GM19193 (cell line): ENCODE data around the gene ZNF483.

Source experiments
- POLR2A ChIP-seq: IDR thresholded peaks from 4 replicates; pipeline ENCODE4 v1.6.1; 2011; ENCODE audit not compliant: insufficient read depth, insufficient read length; ENCODE audit errors: extremely low read depth

The ZNF483 gene

DNA sequence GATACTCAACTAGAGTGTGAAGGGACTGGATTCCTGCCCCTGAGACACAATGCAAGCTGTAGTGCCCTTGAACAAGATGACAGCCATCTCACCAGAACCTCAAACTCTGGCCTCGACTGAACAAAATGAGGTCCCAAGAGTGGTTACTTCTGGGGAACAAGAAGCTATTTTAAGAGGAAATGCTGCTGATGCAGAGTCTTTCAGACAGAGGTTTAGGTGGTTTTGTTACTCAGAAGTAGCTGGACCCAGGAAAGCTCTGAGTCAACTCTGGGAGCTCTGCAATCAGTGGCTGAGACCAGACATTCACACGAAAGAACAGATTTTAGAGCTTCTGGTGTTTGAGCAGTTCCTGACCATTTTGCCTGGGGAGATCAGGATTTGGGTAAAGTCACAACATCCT, 2.4 kb downstream of the ZNF483 start:
- no peak for TF ChIP-seq POLR2A

GRCh38 chr9:111529787-111530186, 4.8 kb downstream of the ZNF483 start:
- TF ChIP-seq POLR2A: no peak

DNA sequence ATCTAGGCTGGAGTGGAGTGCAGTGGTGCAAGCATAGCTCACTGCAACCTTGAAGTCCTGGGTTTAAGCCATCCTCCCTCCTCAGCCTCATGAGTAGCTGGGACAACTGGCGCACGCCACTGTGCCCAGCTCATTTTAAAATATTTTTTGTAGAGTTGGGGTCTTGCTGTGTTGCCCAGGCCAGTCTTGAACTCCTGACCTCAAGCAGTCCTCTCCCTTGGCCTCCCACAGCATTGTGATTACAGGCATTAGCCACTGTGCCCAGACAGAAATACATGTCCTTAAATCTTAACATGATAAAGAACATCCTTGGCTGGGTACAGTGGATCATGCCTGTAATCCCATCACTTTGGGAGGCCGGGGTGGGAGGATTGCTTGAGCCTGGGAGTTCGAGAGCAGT, 6.7 kb downstream of the ZNF483 start:
- TF ChIP-seq POLR2A: no peak

DNA sequence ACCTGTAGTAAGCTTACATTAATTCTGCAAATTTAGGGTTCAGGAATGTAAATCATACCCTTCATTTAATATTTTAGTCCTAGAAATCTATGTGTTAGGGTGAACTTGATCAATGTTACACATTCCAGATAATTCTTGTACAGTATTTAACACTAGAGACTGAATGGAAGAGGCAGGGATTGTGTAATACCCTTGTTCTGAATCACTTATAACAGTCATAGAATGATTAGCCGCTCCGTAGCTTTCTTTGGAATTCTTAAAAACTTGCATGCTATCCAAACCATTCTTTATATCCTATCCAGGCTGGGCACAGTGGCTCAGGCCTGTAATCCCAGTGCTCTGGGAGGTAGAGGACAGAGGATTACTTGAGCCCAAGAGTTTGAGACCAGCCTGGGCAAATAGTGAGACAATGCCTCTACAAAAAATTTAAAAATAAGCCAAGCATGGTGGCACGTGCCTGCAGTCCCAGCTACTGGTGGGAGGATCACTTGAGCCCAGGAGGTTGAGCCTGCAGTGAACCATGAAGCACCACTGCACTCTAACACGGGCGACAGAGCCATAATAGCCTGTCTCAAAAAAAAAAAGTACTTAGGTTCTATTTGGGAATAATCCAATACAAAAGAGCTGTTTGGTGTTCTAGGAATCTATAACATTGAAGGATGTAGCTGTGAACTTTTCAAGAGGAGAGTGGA, 8.3 kb downstream of the ZNF483 start:
- no peak for TF ChIP-seq POLR2A

DNA sequence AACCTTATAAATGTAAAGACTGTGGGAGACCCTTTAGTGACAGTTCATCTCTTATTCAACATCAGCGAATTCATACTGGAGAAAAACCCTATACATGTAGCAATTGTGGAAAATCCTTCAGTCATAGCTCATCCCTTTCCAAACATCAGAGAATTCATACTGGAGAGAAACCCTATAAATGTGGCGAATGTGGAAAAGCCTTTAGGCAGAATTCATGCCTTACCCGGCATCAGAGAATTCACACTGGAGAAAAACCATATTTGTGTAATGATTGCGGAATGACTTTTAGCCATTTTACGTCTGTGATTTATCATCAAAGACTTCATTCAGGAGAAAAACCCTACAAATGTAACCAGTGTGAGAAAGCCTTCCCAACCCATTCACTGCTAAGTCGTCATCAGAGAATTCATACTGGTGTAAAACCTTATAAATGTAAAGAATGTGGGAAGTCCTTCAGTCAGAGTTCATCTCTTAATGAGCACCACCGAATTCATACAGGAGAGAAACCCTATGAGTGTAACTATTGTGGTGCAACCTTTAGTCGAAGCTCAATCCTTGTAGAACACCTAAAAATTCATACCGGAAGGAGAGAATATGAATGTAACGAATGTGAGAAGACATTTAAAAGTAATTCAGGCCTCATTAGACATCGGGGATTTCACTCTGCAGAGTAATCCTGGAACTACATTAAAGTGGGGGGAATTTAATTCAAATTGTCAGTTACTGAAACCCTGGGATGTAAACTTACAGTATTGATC, 17.7 kb downstream of the ZNF483 start:
- TF ChIP-seq POLR2A: no peak

DNA sequence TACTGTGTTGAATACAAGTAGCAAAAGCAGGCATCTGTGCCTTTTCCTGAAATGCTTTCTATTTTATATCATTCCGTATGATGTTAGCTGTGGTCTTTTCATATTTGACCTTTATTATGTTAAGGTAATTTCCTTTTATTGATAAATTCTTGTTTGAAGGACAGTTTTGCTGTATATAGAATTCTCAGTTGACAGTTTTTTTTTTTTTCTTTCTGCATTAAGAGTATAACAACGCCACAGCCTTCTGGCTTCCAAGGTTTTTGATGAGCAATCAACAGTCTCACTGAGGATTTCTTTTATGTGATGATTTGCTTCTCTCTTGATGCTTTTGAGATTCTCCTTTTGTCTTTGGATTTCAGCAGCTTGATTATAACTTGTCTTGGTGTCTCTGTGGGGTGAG, 23.6 kb downstream of the ZNF483 start:
- no peak for TF ChIP-seq POLR2A

DNA sequence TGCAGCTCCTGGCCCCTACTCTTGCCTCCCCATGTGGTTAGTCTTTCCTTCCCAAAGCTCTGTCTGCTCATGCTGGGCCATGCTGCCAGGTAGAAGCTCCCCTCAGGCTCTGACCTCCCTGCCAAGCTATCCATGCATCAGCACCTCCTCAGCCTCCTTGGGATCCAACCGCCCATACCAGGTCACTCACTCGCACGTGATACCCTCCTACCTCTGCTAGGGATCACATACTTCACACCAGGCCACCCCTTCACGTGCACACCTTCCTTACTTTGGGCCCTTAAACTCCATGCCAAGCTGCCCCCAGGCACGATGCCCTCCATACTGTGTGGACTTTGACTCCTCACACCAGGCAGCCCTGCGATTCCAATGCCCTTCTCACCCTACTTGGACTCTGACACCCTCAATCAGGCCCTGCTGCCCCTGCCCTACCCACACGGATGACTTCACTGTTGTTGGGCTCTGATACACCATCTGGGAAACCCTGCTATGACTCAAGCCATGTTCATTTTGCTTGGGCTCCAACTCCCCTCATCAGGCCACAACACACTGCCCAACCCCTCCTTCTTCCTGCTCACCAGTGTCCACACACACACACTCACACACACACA, 34.1 kb downstream of the ZNF483 start:
- no peak for TF ChIP-seq POLR2A

- no peak for TF ChIP-seq POLR2A
These were observed 36.3 kb downstream of the ZNF483 start for GRCh38 chr9:111561165-111561719.

- no peak for TF ChIP-seq POLR2A
These were observed 41.3 kb downstream of the ZNF483 start for GRCh38 chr9:111566234-111566633.

DNA sequence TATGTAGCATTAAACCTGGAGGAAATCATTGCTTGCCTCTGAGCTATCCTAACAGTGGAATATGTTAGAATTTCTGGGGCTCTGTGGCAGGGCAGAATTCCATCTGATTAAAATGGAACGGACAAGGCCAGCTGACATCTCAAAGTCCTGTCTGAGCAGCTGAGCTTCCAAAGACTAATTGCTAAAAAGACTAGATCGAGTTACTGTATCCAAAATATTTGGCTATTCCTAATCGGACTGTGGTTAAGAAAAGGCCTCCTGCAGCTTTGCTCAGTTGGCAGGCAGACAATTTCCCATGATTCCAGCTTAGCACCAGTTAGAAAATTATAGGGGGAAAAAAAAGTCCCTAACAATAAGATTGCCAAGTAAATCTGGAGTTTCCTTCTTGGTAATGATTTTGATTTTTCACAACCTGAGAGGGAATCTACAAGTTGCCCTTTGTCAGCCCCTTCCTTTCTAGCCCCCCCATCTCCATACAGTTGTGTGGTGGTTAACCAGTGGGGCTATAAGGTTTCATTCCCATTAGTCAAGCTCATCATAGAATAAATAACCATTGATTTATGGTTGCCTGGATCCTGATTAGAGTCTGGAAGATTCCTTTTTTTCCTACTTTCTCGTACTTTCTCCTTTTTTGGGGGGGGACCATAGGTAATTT, 48.1 kb downstream of the ZNF483 start:
- no peak for TF ChIP-seq POLR2A

DNA sequence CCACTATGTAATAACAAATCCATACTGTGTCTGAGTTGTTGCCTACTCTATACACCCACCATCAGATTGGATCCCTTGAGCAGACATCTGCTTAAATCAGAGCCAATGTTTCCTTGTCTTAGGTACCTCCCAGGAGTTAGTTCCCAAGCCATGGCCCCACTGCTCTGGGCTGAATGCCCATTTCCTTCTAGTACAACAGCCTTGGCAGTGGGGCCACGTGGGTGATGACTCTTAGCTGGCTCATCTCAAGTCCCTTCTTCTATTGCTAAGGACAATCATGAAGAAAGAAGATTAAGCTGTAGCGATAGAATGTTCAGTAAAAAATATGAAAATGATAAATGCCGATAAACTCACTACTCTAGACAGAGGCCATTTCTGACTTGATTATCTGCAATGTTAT, 57.9 kb downstream of the ZNF483 start:
- no peak for TF ChIP-seq POLR2A

DNA sequence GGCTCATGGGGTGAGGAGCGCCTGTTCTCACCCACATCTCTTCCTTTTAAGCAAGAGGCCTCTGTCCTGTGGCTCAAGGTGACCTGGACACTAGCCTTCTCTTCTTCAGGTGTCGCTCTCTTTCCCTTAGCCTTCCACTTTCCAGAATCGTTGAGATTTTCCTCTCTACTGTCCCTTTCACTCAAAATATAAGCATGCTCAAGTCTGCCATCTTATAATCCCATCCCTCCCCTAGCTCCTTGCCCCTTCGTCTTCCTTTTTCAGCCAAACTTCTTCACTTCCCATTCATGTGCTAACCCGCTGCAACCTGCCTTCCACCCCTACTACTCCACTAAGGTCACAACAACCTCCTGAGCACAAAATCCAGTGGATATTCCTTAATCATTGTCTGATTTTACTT, 61.4 kb downstream of the ZNF483 start:
- no peak for TF ChIP-seq POLR2A

DNA sequence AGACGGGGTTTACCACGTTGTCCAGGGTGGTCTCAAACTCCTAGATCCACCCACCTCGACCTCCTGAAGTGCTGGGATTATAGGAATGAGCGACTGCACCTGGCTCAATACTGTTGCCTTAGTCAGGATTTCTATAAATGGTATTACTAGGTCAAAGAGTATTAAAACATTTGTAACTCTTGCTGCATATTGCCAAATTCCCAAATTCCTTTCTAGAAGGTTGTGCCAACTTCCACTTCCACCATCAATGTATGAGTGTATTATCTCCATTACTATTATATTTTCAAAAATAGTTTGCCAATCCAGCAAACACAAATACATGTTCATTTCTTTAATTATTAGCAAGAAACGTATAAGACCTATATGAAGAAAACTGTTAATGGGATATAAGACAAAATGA, 63.9 kb downstream of the ZNF483 start:
- TF ChIP-seq POLR2A: no peak

GRCh38 chr9:111597852-111598732, 73.1 kb downstream of the ZNF483 start:
- no peak for TF ChIP-seq POLR2A
